Right lobe of liver (tissue), 6 donors: ENCODE data around the gene SGO2. TPM values are rescaled to one million over a fixed set of nuclear protein-coding genes. Genes with fewer than 3 reads are reported as not detected.

Experiments
- ATAC-seq, 4 donors: fragments of 200-7000 bp; cut with Tn5 transposase; one replicate each; pipeline ENCODE4 v1.9.1; 2020; ENCODE audit warnings: mild to moderate bottlenecking in 4 of 4, moderate library complexity in 4 of 4
- DNase-seq, 3 donors: peaks; one replicate each; pipeline ENCODE4 v3.0.0-alpha.2; 2020
- H3K27ac ChIP-seq, 3 donors: fragments of 200-600 bp; one replicate each; pipeline ENCODE4 v1.8.0; 2022
- H3K27me3 ChIP-seq, 2 donors: fragments of 200-600 bp; one replicate each; pipeline ENCODE4 v1.8.0; 2022
- H3K36me3 ChIP-seq, 4 donors: fragments of 200-600 bp; sonication (generic) in 1 of 4; one replicate each; pipeline versions ENCODE4 v1.5.1 to v1.8.0; 2017 to 2022; ENCODE audit warnings: control low read depth in 1 of 4
- H3K4me1 ChIP-seq, 4 donors: fragments of 200-600 bp; sonication (generic) in 1 of 4; one replicate each; pipeline versions ENCODE4 v1.5.1 to v1.8.0; 2017 to 2022; ENCODE audit warnings: control low read depth in 1 of 4
- H3K4me3 ChIP-seq, 3 donors: fragments of 200-600 bp; one replicate each; pipeline ENCODE4 v1.8.0; 2022
- H3K9me3 ChIP-seq, 4 donors: fragments of 200-600 bp; sonication (generic) in 1 of 4; one replicate each; pipeline versions ENCODE4 v1.5.1 to v1.8.0; 2017 to 2022; ENCODE audit warnings: control low read depth in 1 of 4
- CTCF ChIP-seq, 4 donors: fragments of 200-600 bp in 3 of 4; fragments of 450-650 bp in 1 of 4; IDR thresholded peaks; one replicate each; pipeline versions ENCODE4 v1.5.1 to v1.8.0; 2016 to 2022; ENCODE audit warnings: antibody characterized with exemption in 4 of 4, mild to moderate bottlenecking in 2 of 4
- POLR2A ChIP-seq: fragments of 450-650 bp; IDR thresholded peaks from one replicate; pipeline ENCODE4 v1.6.1; 2017; ENCODE audit warnings: antibody characterized with exemption, mild to moderate bottlenecking
- WGBS: methylation state at CpG from one replicate; pipeline ENCODE4 v1.1.6; 2018; ENCODE audit warnings: low coverage, low lambda C conversion rate; ENCODE audit not compliant: insufficient coverage; ENCODE audit errors: missing lambda C conversion rate; 5-methylcytosine and 5-hydroxymethylcytosine counted together
- intact Hi-C, 2 donors: fragments of 100-400 bp; cut with DNase I; formaldehyde crosslinking; loops; one replicate each; pipeline versions ENCODE4 v1.11.2 to v1.14.1; 2022
- total RNA-seq, 6 experiments: library from RNA; depleted of rRNA in 2 of 6; stranded (reverse); fragments of >200 nt in 2 of 6; fragmentation: NEBNext Ultra II Directional in 3 of 6; extraction: Animal tissue kit (Norgen Biotek cat#: 25700) in 3 of 6; gene quantifications; one replicate each; pipeline versions ENCODE4 v1.1.0 to v1.2.4, GENCODE V29; 2016 to 2023
- donor health status: DM: no; HTN: yes; CAD: no.
- donor health status: DM: no; HTN: no; CAD: no.
- donor health status: DM: no; HTN: no; CAD: no.
- donor health status: DM: no; HTN: yes; CAD: no.
- donor health status: DM: no; HTN: yes; CAD: no.

The SGO2 gene
- total RNA-seq, 6 experiments from 2014 or later = 0.37 to 1.8 (median 0.92) TPM

- no peak for DNase-seq
- Histone ChIP-seq H3K9me3 (no peaks in the 10 kb centered on the region), H3K27me3 (no peaks in the 10 kb centered on the region), H3K27ac (peak overlapping the region in 2 of 3 donors; percentile 3 to 96), H3K4me3 (no peak overlapping the region), H3K36me3 (peaks cover 0 to 72% (median 27%) of the 10 kb centered on the region in 4 donors), H3K4me1 (peaks cover 0 to 74% (median 28%) of the 10 kb centered on the region in 4 donors)
- TF ChIP-seq POLR2A = no peak
- TF ChIP-seq CTCF (IDR thresholded peaks at IDR 0.05) = no peak
- WGBS = no CpG with 5 or more reads among the region's 1 CpG
- ATAC-seq = no peak
- intact Hi-C loops = no loop called here
Measured at GRCh38 chr2:200593905-200594304, 67.9 kb downstream of the SGO2 start.

GRCh38 chr2:200595913-200596312, 69.9 kb downstream of the SGO2 start:
- WGBS = 88% methylated on average over 2 of the region's 3 CpGs
- peaks cover 0 to 82% (median 37%) of the 10 kb centered on the region in 4 donors for H3K36me3 ChIP-seq
- DNase-seq (no peak), ATAC-seq (no peak)
- TF ChIP-seq CTCF (IDR thresholded peaks at IDR 0.05) (no peak), POLR2A (no peak)
- no peaks in the 10 kb centered on the region for H3K9me3 ChIP-seq
- peaks cover 0 to 62% (median 30%) of the 10 kb centered on the region in 4 donors for H3K4me1 ChIP-seq
- H3K27me3 ChIP-seq = no peaks in the 10 kb centered on the region
- intact Hi-C loops = no loop called here
- H3K27ac ChIP-seq = peak overlapping the region in 1 of 3 donors; percentile 96
- H3K4me3 ChIP-seq = no peak overlapping the region

- no peak for ATAC-seq
- no peak for DNase-seq
- intact Hi-C loops = no loop called here
- peaks cover 0 to 56% (median 24%) of the 10 kb centered on the region in 4 donors for H3K4me1 ChIP-seq
- no peaks in the 10 kb centered on the region for H3K9me3 ChIP-seq
- H3K4me3 ChIP-seq = no peak overlapping the region
- TF ChIP-seq CTCF (IDR thresholded peaks at IDR 0.05) = no peak
- no peak for TF ChIP-seq POLR2A
- no peaks in the 10 kb centered on the region for H3K27me3 ChIP-seq
- H3K36me3 ChIP-seq = peaks cover 0 to 90% (median 43%) of the 10 kb centered on the region in 4 donors
- H3K27ac ChIP-seq = peak overlapping the region in 1 of 3 donors; percentile 5
- WGBS = 71% methylated on average over 5 of the region's 5 CpGs
Measured at GRCh38 chr2:200596774-200597570, 71.0 kb downstream of the SGO2 start.

GRCh38 chr2:200599206-200599605, 73.2 kb downstream of the SGO2 start:
- Histone ChIP-seq H3K9me3 (no peaks in the 10 kb centered on the region), H3K4me3 (no peak overlapping the region), H3K27ac (no peak overlapping the region), H3K36me3 (peaks cover 0 to 98% (median 53%) of the 10 kb centered on the region in 4 donors), H3K4me1 (peaks cover 0 to 38% (median 13%) of the 10 kb centered on the region in 4 donors), H3K27me3 (no peaks in the 10 kb centered on the region)
- 90% methylated on average over 3 of the region's 3 CpGs for WGBS
- intact Hi-C loops = no loop called here
- ATAC-seq = no peak
- DNase-seq = no peak
- TF ChIP-seq CTCF (IDR thresholded peaks at IDR 0.05) (no peak), POLR2A (no peak)
